Erythroblast (primary cell): Measurements from ENCODE around the gene CAND2.

Experiments
- GATA1 ChIP-seq: IDR thresholded peaks from 2 replicates; pipeline ENCODE4 v1.6.1; 2011; ENCODE audit warnings: low read depth, mild to moderate bottlenecking, control low read depth, low read length, moderate library complexity
- POLR2A ChIP-seq: IDR thresholded peaks from 2 replicates; pipeline ENCODE4 v1.6.1; 2011; ENCODE audit warnings: mild to moderate bottlenecking, low read length

GRCh38 chr3:12852201-12852600 lies 55.7 kb downstream of the CAND2 start:
- TF ChIP-seq POLR2A = no peak
- TF ChIP-seq GATA1 = no peak
